Measurements from ENCODE around the gene MRPL34.
A peak's percentile ranks its signal among the peaks of the same experiment; 100 is the strongest.

The MRPL34 gene

GRCh38 chr19:17307876-17308377 is 2.3 kb downstream of the MRPL34 start:
- no peaks in the 10 kb centered on the region for H4K20me1 ChIP-seq (ENCODE audit: insufficient read depth, low read length)
- no peak overlapping the region for H2AFZ ChIP-seq (ENCODE audit: low read length)
- H3K9ac ChIP-seq (ENCODE audit: low read length) = no peak overlapping the region
- no peaks in the 10 kb centered on the region for H3K9me3 ChIP-seq (replicated peaks; ENCODE audit: insufficient read depth, low read length)
- peaks cover 24% of the 10 kb centered on the region for H3F3A ChIP-seq (ENCODE audit: insufficient read depth, low read length)
- no peak for DNase-seq
- no peaks in the 10 kb centered on the region for H3K9me2 ChIP-seq (replicated peaks; ENCODE audit: insufficient read depth, low read length)
- no peak overlapping the region for H3K27ac ChIP-seq (ENCODE audit: low read length)
- TF ChIP-seq CTCF (IDR thresholded peaks at IDR 0.05; ENCODE audit: low read length) (no peak), EZH2phosphoT487 (IDR thresholded peaks at IDR 0.05; ENCODE audit: low read length) (no peak), EZH2 (optimal IDR thresholded peaks at IDR 0.05; ENCODE audit: low read depth, low read length) (no peak)
- peaks cover 56% of the 10 kb centered on the region for H3K79me2 ChIP-seq (ENCODE audit: low read length)
- H3K4me1 ChIP-seq (ENCODE audit: low read length) = peaks cover 18% of the 10 kb centered on the region
- no peak overlapping the region for H3K4me3 ChIP-seq (ENCODE audit: low read length)
- no peak overlapping the region for H3K4me2 ChIP-seq (ENCODE audit: low read depth, low read length)
- no peaks in the 10 kb centered on the region for H3K36me3 ChIP-seq (replicated peaks; ENCODE audit: insufficient read depth, low read length)
- H3K27me3 ChIP-seq (replicated peaks; ENCODE audit: insufficient read depth, low read length) = no peaks in the 10 kb centered on the region

- no peaks in the 10 kb centered on the region for H3K9me2 ChIP-seq (replicated peaks; ENCODE audit: insufficient read depth, low read length)
- peak within 1 kb of the TSS; percentile 89 for H3K4me2 ChIP-seq (ENCODE audit: low read depth, low read length)
- peaks cover 23% of the 10 kb centered on the region for H3F3A ChIP-seq (ENCODE audit: insufficient read depth, low read length)
- H3K9ac ChIP-seq (ENCODE audit: low read length) = peak within 1 kb of the TSS; percentile 83
- 0 out of 2 replicates have a peak, but pooled peaks cover under 1% of the 10 kb centered on the region for H3K36me3 ChIP-seq (replicated peaks; ENCODE audit: insufficient read depth, low read length)
- no peaks in the 10 kb centered on the region for H3K9me3 ChIP-seq (replicated peaks; ENCODE audit: insufficient read depth, low read length)
- no peak within 1 kb of the TSS for H3K27ac ChIP-seq (ENCODE audit: low read length)
- peak; percentile 100 for DNase-seq
- H3K4me1 ChIP-seq (ENCODE audit: low read length) = peaks cover 14% of the 10 kb centered on the region
- peaks cover 66% of the 10 kb centered on the region for H3K79me2 ChIP-seq (ENCODE audit: low read length)
- TF ChIP-seq EZH2 (optimal IDR thresholded peaks at IDR 0.05; ENCODE audit: low read depth, low read length) (no peak), CTCF (IDR thresholded peaks at IDR 0.05; ENCODE audit: low read length) (no peak), EZH2phosphoT487 (IDR thresholded peaks at IDR 0.05; ENCODE audit: low read length) (no peak)
- H3K4me3 ChIP-seq (ENCODE audit: low read length) = peak within 1 kb of the TSS; percentile 94
- no peaks in the 10 kb centered on the region for H3K27me3 ChIP-seq (replicated peaks; ENCODE audit: insufficient read depth, low read length)
- H4K20me1 ChIP-seq (ENCODE audit: insufficient read depth, low read length) = no peaks in the 10 kb centered on the region
- peak within 1 kb of the TSS; percentile 11; the same call in 1 of the 2 replicates for H2AFZ ChIP-seq (ENCODE audit: low read length)
Observed at GRCh38 chr19:17309198-17309964, 3.7 kb downstream of the MRPL34 start, which contains the start of gene DDA1. Gene DDA1 (plus strand): TSS chr19:17309563. CDS start chr19:17309655, 92 bp downstream.

GRCh38 chr19:17309965-17310461 is 4.3 kb downstream of the MRPL34 start:
- H2AFZ ChIP-seq (ENCODE audit: low read length) = peak overlapping the region; percentile 11; the same call in 1 of the 2 replicates
- peak overlapping the region; percentile 89 for H3K4me2 ChIP-seq (ENCODE audit: low read depth, low read length)
- DNase-seq = no peak
- H3K27ac ChIP-seq (ENCODE audit: low read length) = no peak overlapping the region
- 0 out of 2 replicates have a peak, but pooled peaks cover 4% of the 10 kb centered on the region for H3K36me3 ChIP-seq (replicated peaks; ENCODE audit: insufficient read depth, low read length)
- peaks cover 8% of the 10 kb centered on the region for H3K4me1 ChIP-seq (ENCODE audit: low read length)
- no peaks in the 10 kb centered on the region for H3K9me3 ChIP-seq (replicated peaks; ENCODE audit: insufficient read depth, low read length)
- no peaks in the 10 kb centered on the region for H3K9me2 ChIP-seq (replicated peaks; ENCODE audit: insufficient read depth, low read length)
- TF ChIP-seq EZH2phosphoT487 (IDR thresholded peaks at IDR 0.05; ENCODE audit: low read length) (no peak), CTCF (IDR thresholded peaks at IDR 0.05; ENCODE audit: low read length) (no peak), EZH2 (optimal IDR thresholded peaks at IDR 0.05; ENCODE audit: low read depth, low read length) (no peak)
- peaks cover 18% of the 10 kb centered on the region for H3F3A ChIP-seq (ENCODE audit: insufficient read depth, low read length)
- H4K20me1 ChIP-seq (ENCODE audit: insufficient read depth, low read length) = no peaks in the 10 kb centered on the region
- H3K27me3 ChIP-seq (replicated peaks; ENCODE audit: insufficient read depth, low read length) = no peaks in the 10 kb centered on the region
- peak overlapping the region; percentile 83 for H3K9ac ChIP-seq (ENCODE audit: low read length)
- peak overlapping the region; percentile 94 for H3K4me3 ChIP-seq (ENCODE audit: low read length)
- H3K79me2 ChIP-seq (ENCODE audit: low read length) = peaks cover 69% of the 10 kb centered on the region

Measured in MM.1S (cell line).